GM12878 (cell line): ENCODE results near the gene GARIN5A. TPM values are rescaled to one million over a fixed set of nuclear protein-coding genes. Genes with fewer than 3 reads are reported as not detected.

Experiments
- ATAC-seq: fragments of 200-7000 bp; cut with Tn5 transposase; 3 replicates; pipeline ENCODE4 v1.9.1; 2020; ENCODE audit warnings: mild to moderate bottlenecking, moderate library complexity
- BruUV-seq: library from RNA; stranded (reverse); fragments of 400-500 nt; replicated peaks from 2 replicates; lab custom pipeline; 2021; lab: Mats Ljungman, UMichigan
- CTCF ChIA-PET: fragments of 300-600 bp; sonication (Branson Sonifier 250); formaldehyde crosslinking; extraction: SDS; loops from one replicate; lab custom pipeline; 2021; ENCODE audit warnings: inconsistent platforms; lab: Yijun Ruan, JAX
- POLR2A ChIA-PET: fragments of 350-600 bp; formaldehyde crosslinking; extraction: SDS; loops from one replicate; lab custom pipeline; 2021; ENCODE audit warnings: inconsistent platforms; lab: Charles Lee
- RAD21 ChIA-PET: fragments of 300-600 bp; sonication (Branson Sonifier 250); formaldehyde crosslinking; loops from one replicate; lab custom pipeline; 2023; ENCODE audit warnings: antibody characterized with exemption; ENCODE audit not compliant: unreplicated experiment; lab: Charles Lee
- SMC1A ChIA-PET: fragments of 300-600 bp; sonication (Branson Sonifier 250); formaldehyde crosslinking; loops from one replicate; lab custom pipeline; 2023; ENCODE audit not compliant: unreplicated experiment, uncharacterized antibody; lab: Charles Lee
- DNase-seq: peaks from one replicate; pipeline ENCODE4 v3.0.0-alpha.2; 2011; ENCODE audit warnings: low read depth, low spot score
- FAIRE-seq: peaks from 3 replicates; lab custom pipeline; 2011; peaks lifted over from hg19 to GRCh38; lab: Jason Lieb, UNC
- H2AFZ ChIP-seq: 2 replicates; pipeline ENCODE4 v1.6.0; 2011; ENCODE audit warnings: low read depth, low read length, control low read depth; ENCODE audit not compliant: control insufficient read depth
- H3K27ac ChIP-seq: 2 replicates; pipeline ENCODE4 v1.5.1; 2011; ENCODE audit warnings: control low read depth; ENCODE audit not compliant: control insufficient read depth, insufficient read depth
- H3K27me3 ChIP-seq, 2 experiments: replicated peaks in 1 of 2; 2 replicates each; pipeline versions ENCODE4 v1.6.0 to v1.6.1; 2011; ENCODE audit warnings: low read length in 1 of 2; ENCODE audit not compliant: control insufficient read depth in 2 of 2, insufficient read depth in 2 of 2
- H3K36me3 ChIP-seq, 2 experiments: 2 replicates each; pipeline ENCODE4 v1.5.1; 2011; ENCODE audit warnings: low read length in 1 of 2; ENCODE audit not compliant: control insufficient read depth in 2 of 2, insufficient read depth in 2 of 2
- H3K4me1 ChIP-seq: 2 replicates; pipeline ENCODE4 v1.6.1; 2011; ENCODE audit warnings: mild to moderate bottlenecking, low read length, moderate library complexity, mixed read lengths; ENCODE audit not compliant: control insufficient read depth, insufficient read depth
- H3K4me2 ChIP-seq: 2 replicates; pipeline ENCODE4 v1.6.0; 2011; ENCODE audit warnings: control low read depth; ENCODE audit not compliant: control insufficient read depth, insufficient read depth
- H3K4me3 ChIP-seq: fragments of 200-600 bp; sonication (generic); 2 replicates; pipeline ENCODE4 v1.5.1; 2016
- H3K79me2 ChIP-seq: 2 replicates; pipeline ENCODE4 v1.6.0; 2011; ENCODE audit warnings: low read length; ENCODE audit not compliant: control insufficient read depth, insufficient read depth
- H3K9ac ChIP-seq: 2 replicates; pipeline ENCODE4 v1.8.0; 2011; ENCODE audit warnings: low read length, control low read depth, mixed read lengths; ENCODE audit not compliant: control insufficient read depth, insufficient read depth
- H3K9me3 ChIP-seq: replicated peaks from 3 replicates; pipeline ENCODE4 v1.5.1; 2011; ENCODE audit warnings: mild to moderate bottlenecking, low read length; ENCODE audit not compliant: control insufficient read depth, insufficient read depth
- H4K20me1 ChIP-seq: 2 replicates; pipeline ENCODE4 v1.6.0; 2011; ENCODE audit not compliant: control insufficient read depth, insufficient read depth
- CBFB ChIP-seq: IDR thresholded peaks from 2 replicates; pipeline ENCODE4 v1.6.1; 2016; ENCODE audit warnings: antibody characterized with exemption, low read depth
- CBX3 ChIP-seq: fragments of 200-600 bp; sonication (generic); IDR thresholded peaks from 2 replicates; pipeline ENCODE4 v1.6.1; 2016; ENCODE audit warnings: low read depth, borderline replicate concordance
- CBX5 ChIP-seq: sonication (generic); IDR thresholded peaks from 2 replicates; pipeline ENCODE4 v1.6.1; 2016; ENCODE audit warnings: low read depth, moderate library complexity, mild to moderate bottlenecking, inconsistent platforms
- CHD4 ChIP-seq: fragments of 200-600 bp; sonication (generic); IDR thresholded peaks from 2 replicates; pipeline ENCODE4 v1.6.1; 2016; ENCODE audit warnings: mild to moderate bottlenecking
- EP300 ChIP-seq, 2 experiments: fragments of 150-350 bp in 1 of 2; IDR thresholded peaks; 2 replicates each; pipeline ENCODE4 v1.6.1; 2011 to 2012; ENCODE audit warnings: low read depth in 2 of 2, low read length in 2 of 2, borderline replicate concordance in 1 of 2, improper control_type of control experiment in 1 of 2, inconsistent platforms in 1 of 2; ENCODE audit not compliant: control insufficient read depth in 1 of 2
- ESRRA ChIP-seq: IDR thresholded peaks from 2 replicates; pipeline ENCODE4 v1.6.1; 2012; ENCODE audit warnings: mild to moderate bottlenecking, low read length, improper control_type of control experiment
- FOS ChIP-seq: IDR thresholded peaks from 3 replicates; pipeline ENCODE4 v1.6.1; 2011; ENCODE audit warnings: borderline replicate concordance; ENCODE audit not compliant: insufficient read length; ENCODE audit errors: extremely low read depth
- GATAD2B ChIP-seq: fragments of 450-650 bp; conservative IDR thresholded peaks from 2 replicates; pipeline ENCODE4 v1.6.1; 2017; ENCODE audit warnings: low read depth, mild to moderate bottlenecking, moderate library complexity
- HDAC6 ChIP-seq: fragments of 200-600 bp; sonication (generic); IDR thresholded peaks from one replicate; pipeline ENCODE4 v1.8.0; 2017; ENCODE audit warnings: antibody characterized with exemption; ENCODE audit not compliant: unreplicated experiment
- IKZF1 ChIP-seq: fragments of 450-650 bp; conservative IDR thresholded peaks from 2 replicates; pipeline ENCODE4 v1.6.1; 2017; ENCODE audit warnings: antibody characterized with exemption, mild to moderate bottlenecking
- KAT2A ChIP-seq: conservative IDR thresholded peaks from 2 replicates; pipeline ENCODE4 v1.6.1; 2011; ENCODE audit warnings: low read depth, low read length; ENCODE audit not compliant: control insufficient read depth
- NFYB ChIP-seq: IDR thresholded peaks from 2 replicates; pipeline ENCODE4 v1.6.1; 2011; ENCODE audit warnings: low read depth, mild to moderate bottlenecking, low read length, improper control_type of control experiment, moderate library complexity; ENCODE audit not compliant: insufficient read depth
- PAX5 ChIP-seq: IDR thresholded peaks from 2 replicates; pipeline ENCODE4 v1.6.1; 2011; ENCODE audit warnings: low read depth, low read length, borderline replicate concordance
- PML ChIP-seq: IDR thresholded peaks from 2 replicates; pipeline ENCODE4 v1.6.1; 2012; ENCODE audit warnings: low read length, inconsistent platforms
- SMAD5 ChIP-seq: IDR thresholded peaks from 2 replicates; pipeline ENCODE4 v1.6.1; 2016; ENCODE audit warnings: antibody characterized with exemption, low read depth
- SPI1 ChIP-seq: IDR thresholded peaks from 2 replicates; pipeline ENCODE4 v1.6.1; 2011; ENCODE audit warnings: low read depth, mild to moderate bottlenecking, low read length, moderate library complexity, borderline replicate concordance; ENCODE audit not compliant: insufficient read depth
- ZNF24 ChIP-seq: fragments of 450-650 bp; IDR thresholded peaks from 2 replicates; pipeline ENCODE4 v1.6.1; 2017; ENCODE audit warnings: antibody characterized with exemption, mild to moderate bottlenecking
- ZNF384 ChIP-seq: IDR thresholded peaks from 2 replicates; pipeline ENCODE4 v1.6.1; 2012; ENCODE audit warnings: low read depth, mild to moderate bottlenecking, low read length, improper control_type of control experiment, borderline replicate concordance
- WGBS: methylation state at CpG from one replicate; pipeline ENCODE4 v1.1.6; 2016; ENCODE audit warnings: low lambda C conversion rate; ENCODE audit not compliant: insufficient replicate concordance, insufficient coverage; ENCODE audit errors: missing lambda C conversion rate; 5-methylcytosine and 5-hydroxymethylcytosine counted together
- in situ Hi-C: fragments of 300-500 bp; cut with MboI; formaldehyde crosslinking; loops from 9 replicates; pipeline ENCODE4 v1.14.3; 2018; ENCODE audit warnings: mixed read lengths
- intact Hi-C: fragments of 100-400 bp; cut with micrococcal nuclease; formaldehyde crosslinking; loops from one replicate; pipeline ENCODE4 v1.14.2; 2022; ENCODE audit not compliant: unreplicated experiment
- polyA plus RNA-seq, 11 experiments: library from polyadenylated mRNA; depleted of rRNA in 4 of 11; unstranded in 6 of 11; stranded (reverse) in 5 of 11; fragments of >200 nt; fragmentation: Nextera tagmentation in 4 of 11; fragmentation: Illumina TruSeq in 1 of 11; extraction: Ambion mirVana in 4 of 11; extraction: Trizol in 1 of 11; gene quantifications; 1 replicate in 1 of 11; 2 replicates in 10 of 11; pipeline versions ENCODE4 v1.2.1 to v1.2.3, GENCODE V29; 2011 to 2016; ENCODE audit warnings: inconsistent platforms in 2 of 11, missing spikeins in 2 of 11, low read depth in 1 of 11
- total RNA-seq, 4 experiments: library from RNA; depleted of rRNA in 3 of 4; stranded (reverse); fragments of >200 nt in 3 of 4; fragmentation: Illumina TruSeq in 1 of 4; extraction: Trizol in 1 of 4; gene quantifications; 2 replicates each; pipeline versions ENCODE4 v1.2.1 to v1.2.3, GENCODE V29; 2013 to 2021
- TF ChIP-seq, protein P1 (sequence below): fragments of 450-650 bp; IDR thresholded peaks from 2 replicates; pipeline ENCODE4 v1.6.1; 2014; ENCODE audit warnings: mild to moderate bottlenecking
- TF ChIP-seq, protein P2 (sequence below): IDR thresholded peaks from 2 replicates; pipeline ENCODE4 v1.6.1; 2012; ENCODE audit warnings: low read depth, low read length, improper control_type of control experiment

The GARIN5A gene
- total and polyA plus RNA-seq, 10 of the 15 experiments (the other 5 are each of a cell fraction or from before 2014, with no cell fraction given), result 0.18 to 1.2 (median 0.24) TPM; not detected in 6

DNA sequence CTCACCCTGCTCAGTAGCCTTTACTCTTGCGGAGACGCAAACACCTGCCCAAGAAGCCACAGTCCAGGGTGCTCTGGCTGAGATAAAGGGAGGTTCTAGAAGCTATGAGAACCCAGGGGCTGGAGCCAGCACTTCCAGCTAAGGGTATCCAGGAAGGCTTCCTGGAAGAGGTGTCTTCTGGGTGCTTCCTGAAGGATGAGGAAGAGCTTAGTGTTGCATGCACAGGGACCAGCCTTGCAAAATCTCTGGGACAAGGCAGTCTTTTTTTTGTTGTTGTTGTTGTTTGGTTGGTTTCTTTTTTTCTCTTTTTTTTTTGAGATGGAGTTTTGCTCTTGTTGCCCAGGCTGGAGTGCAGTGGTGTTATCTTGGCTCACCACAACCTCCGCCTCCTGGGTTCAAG, 23.4 kb downstream of the GARIN5A start:
- FAIRE-seq (no peak), ATAC-seq (no peak), DNase-seq (no peak)
- SMC1A ChIA-PET, result no interaction called here
- CTCF ChIA-PET, result no interaction called here
- intact Hi-C loops (no loop called here), in situ Hi-C loops (no loop called here)
- Histone ChIP-seq H3K4me2 (no peak overlapping the region), H3K79me2 (no peaks in the 10 kb centered on the region), H3K36me3 (no peaks in the 10 kb centered on the region), H3K9ac (no peak overlapping the region), H3K4me1 (no peaks in the 10 kb centered on the region), H4K20me1 (no peaks in the 10 kb centered on the region), H2AFZ (no peak overlapping the region), H3K27ac (no peak overlapping the region), H3K27me3 (no peaks in the 10 kb centered on the region), H3K9me3 (no peaks in the 10 kb centered on the region), H3K4me3 (no peak overlapping the region)
- RAD21 ChIA-PET, result no interaction called here
- 81% methylated on average over 3 of the region's 3 CpGs for WGBS
- POLR2A ChIA-PET, result interaction anchor here (1.0 to 1.4 kb wide), 2 partner anchors 9 to 19 kb away, joined by 3 read pairs; no protein-coding TSS in a partner anchor
- BruUV-seq, result no TSS peak
- TF ChIP-seq, protein P1, sequence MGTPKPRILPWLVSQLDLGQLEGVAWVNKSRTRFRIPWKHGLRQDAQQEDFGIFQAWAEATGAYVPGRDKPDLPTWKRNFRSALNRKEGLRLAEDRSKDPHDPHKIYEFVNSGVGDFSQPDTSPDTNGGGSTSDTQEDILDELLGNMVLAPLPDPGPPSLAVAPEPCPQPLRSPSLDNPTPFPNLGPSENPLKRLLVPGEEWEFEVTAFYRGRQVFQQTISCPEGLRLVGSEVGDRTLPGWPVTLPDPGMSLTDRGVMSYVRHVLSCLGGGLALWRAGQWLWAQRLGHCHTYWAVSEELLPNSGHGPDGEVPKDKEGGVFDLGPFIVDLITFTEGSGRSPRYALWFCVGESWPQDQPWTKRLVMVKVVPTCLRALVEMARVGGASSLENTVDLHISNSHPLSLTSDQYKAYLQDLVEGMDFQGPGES, result no peak
- TF ChIP-seq ZNF384 (no peak), GATAD2B (no peak), CBX3 (no peak), IKZF1 (no peak), ZNF24 (no peak), SPI1 (no peak)

DNA sequence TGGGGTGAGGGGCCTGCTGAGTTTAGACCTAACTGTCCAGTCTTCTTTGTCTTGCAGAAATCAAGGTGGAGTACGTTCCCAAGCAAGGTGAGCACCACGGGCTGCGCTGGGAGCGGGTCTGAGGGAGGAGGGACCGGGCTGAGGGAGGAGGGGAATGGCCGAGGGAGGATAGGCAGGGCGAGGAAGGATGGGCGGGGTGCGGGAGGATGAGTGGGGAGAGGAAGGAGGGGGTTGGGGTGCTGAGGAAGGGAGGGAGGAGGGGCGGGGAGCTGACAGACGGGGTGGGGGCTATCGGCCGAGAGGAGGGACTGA, 25.5 kb downstream of the GARIN5A start:
- Histone ChIP-seq H3K9me3 (no peaks in the 10 kb centered on the region), H3K4me3 (no peak overlapping the region), H3K9ac (no peak overlapping the region), H3K79me2 (no peaks in the 10 kb centered on the region), H2AFZ (no peak overlapping the region), H3K36me3 (no peaks in the 10 kb centered on the region), H3K4me2 (no peak overlapping the region), H4K20me1 (no peaks in the 10 kb centered on the region), H3K27ac (no peak overlapping the region), H3K4me1 (no peaks in the 10 kb centered on the region), H3K27me3 (no peaks in the 10 kb centered on the region)
- ChIA-PET CTCF (interaction anchor here (1.0 to 1.4 kb wide), 2 partner anchors 10 kb away, joined by 3 to 4 read pairs; no protein-coding TSS in a partner anchor), RAD21 (no interaction called here), SMC1A (no interaction called here), POLR2A (no interaction called here)
- WGBS, result 82% methylated on average over 2 of the region's 13 CpGs
- DNase-seq (no peak), ATAC-seq (no peak), FAIRE-seq (no peak)
- intact Hi-C loops (no loop called here), in situ Hi-C loops (no loop called here)
- BruUV-seq, result no TSS peak
- TF ChIP-seq NFYB, result no peak
- TF ChIP-seq CBX3, result no peak
- TF ChIP-seq CBFB, result no peak
- no peak for TF ChIP-seq KAT2A
- TF ChIP-seq PAX5, result no peak
- no peak for TF ChIP-seq CHD4
- no peak for TF ChIP-seq EP300 (IDR thresholded peaks at IDR 0.05; ENCODE audit: borderline replicate concordance in 1 of 2, control insufficient read depth in 1 of 2, low read depth in 2 of 2, low read length in 2 of 2)
- TF ChIP-seq SMAD5, result no peak
- TF ChIP-seq ESRRA, result no peak
- no peak for TF ChIP-seq HDAC6
- TF ChIP-seq FOS, result no peak
- TF ChIP-seq, protein P2, sequence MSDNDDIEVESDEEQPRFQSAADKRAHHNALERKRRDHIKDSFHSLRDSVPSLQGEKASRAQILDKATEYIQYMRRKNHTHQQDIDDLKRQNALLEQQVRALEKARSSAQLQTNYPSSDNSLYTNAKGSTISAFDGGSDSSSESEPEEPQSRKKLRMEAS, result no peak
- TF ChIP-seq CBX5, result no peak
- TF ChIP-seq PML, result no peak
